Sigmoid colon (tissue), 4 donors: ENCODE measurements around the gene WNK2.

Source experiments
- EP300 ChIP-seq, 4 donors: sonication (generic); formaldehyde crosslinking; IDR thresholded peaks; one replicate each; pipeline ENCODE4 v1.6.1; 2017; ENCODE audit warnings: antibody characterized with exemption in 4 of 4
- POLR2A ChIP-seq, 2 donors: fragments of 450-650 bp; IDR thresholded peaks; one replicate each; pipeline ENCODE4 v1.6.1; 2016; ENCODE audit warnings: antibody characterized with exemption in 2 of 2, mild to moderate bottlenecking in 2 of 2, moderate library complexity in 2 of 2
- POLR2AphosphoS5 ChIP-seq, 4 donors: sonication (generic); formaldehyde crosslinking; IDR thresholded peaks; one replicate each; pipeline ENCODE4 v1.6.1; 2017; ENCODE audit warnings: antibody characterized with exemption in 4 of 4
- TF ChIP-seq, protein P1 (sequence below), 4 experiments: fragments of 450-650 bp in 3 of 4; fragments of 200-600 bp in 1 of 4; IDR thresholded peaks; one replicate each; pipeline ENCODE4 v1.5.1; 2016 to 2019; ENCODE audit warnings: antibody characterized with exemption in 4 of 4, mild to moderate bottlenecking in 3 of 4, moderate library complexity in 2 of 4

DNA sequence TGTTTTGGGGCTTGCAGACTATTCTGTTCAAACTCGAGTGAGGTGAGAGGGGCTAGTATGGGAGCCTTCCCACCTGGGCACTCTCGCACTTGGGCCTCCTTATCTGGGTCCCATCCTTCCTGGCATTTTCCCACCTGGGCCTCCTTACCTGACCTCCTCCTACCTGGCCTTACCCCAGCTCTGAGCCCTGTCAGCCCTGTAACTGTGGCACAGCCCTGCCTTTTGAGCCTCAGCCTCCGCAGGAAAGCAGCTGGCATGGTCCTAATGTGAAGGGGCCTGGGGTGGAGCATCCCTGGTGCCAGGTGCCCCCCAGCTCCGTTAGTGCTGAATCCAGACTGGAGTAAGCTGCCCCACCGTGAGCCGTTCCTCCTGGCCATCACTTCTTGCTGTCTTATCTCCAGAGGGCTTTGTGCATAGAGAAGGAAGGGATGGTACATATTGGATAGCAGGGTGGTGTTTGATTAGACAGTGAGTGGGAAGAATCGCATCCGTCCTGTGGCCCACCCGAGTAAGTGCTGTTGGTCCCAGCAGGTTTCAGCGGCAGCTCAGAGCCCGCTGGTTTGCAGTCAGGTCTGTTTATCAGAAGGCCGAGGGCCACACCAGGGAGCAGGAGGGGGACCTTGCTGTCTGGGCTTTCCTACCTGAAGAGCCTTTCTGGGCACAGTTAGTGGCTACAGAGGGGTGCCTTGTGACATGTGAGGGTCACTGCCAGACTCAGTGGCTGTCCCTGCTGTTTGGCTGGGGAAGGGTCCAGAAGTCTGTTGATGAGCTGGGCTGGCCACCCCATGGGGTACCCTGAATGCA is 76.5 kb downstream of the WNK2 start:
- TF ChIP-seq POLR2A (IDR thresholded peaks at IDR 0.05), result no peak
- TF ChIP-seq, protein P1, sequence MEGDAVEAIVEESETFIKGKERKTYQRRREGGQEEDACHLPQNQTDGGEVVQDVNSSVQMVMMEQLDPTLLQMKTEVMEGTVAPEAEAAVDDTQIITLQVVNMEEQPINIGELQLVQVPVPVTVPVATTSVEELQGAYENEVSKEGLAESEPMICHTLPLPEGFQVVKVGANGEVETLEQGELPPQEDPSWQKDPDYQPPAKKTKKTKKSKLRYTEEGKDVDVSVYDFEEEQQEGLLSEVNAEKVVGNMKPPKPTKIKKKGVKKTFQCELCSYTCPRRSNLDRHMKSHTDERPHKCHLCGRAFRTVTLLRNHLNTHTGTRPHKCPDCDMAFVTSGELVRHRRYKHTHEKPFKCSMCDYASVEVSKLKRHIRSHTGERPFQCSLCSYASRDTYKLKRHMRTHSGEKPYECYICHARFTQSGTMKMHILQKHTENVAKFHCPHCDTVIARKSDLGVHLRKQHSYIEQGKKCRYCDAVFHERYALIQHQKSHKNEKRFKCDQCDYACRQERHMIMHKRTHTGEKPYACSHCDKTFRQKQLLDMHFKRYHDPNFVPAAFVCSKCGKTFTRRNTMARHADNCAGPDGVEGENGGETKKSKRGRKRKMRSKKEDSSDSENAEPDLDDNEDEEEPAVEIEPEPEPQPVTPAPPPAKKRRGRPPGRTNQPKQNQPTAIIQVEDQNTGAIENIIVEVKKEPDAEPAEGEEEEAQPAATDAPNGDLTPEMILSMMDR (IDR thresholded peaks at IDR 0.05), result no peak
- TF ChIP-seq POLR2AphosphoS5 (IDR thresholded peaks at IDR 0.05), result no peak
- TF ChIP-seq EP300 (IDR thresholded peaks at IDR 0.05), result no peak
